GM19397 (cell line): ENCODE data around the gene ZNF524.

Experiments
- ATAC-seq: cut with Tn5 transposase; IDR thresholded peaks from one replicate; pipeline ENCODE4 v1.9.1; 2021; ENCODE audit warnings: mild to moderate bottlenecking, moderate library complexity; ENCODE audit not compliant: unreplicated experiment

ZNF524 gene

GRCh38 chr19:55618426-55618825 lies 18.3 kb downstream of the ZNF524 start:
- ATAC-seq = no peak

GRCh38 chr19:55619286-55619685 lies 19.2 kb downstream of the ZNF524 start:
- no peak for ATAC-seq

- no peak for ATAC-seq
Observed at GRCh38 chr19:55620410-55621204, 20.5 kb downstream of the ZNF524 start.

- ATAC-seq = no peak
Observed at GRCh38 chr19:55621205-55621672, 21.2 kb downstream of the ZNF524 start.

- no peak for ATAC-seq
Observed at GRCh38 chr19:55621673-55622231, 21.7 kb downstream of the ZNF524 start.

GRCh38 chr19:55622242-55622969 lies 22.3 kb downstream of the ZNF524 start:
- ATAC-seq = no peak

- no peak for ATAC-seq
Observed at GRCh38 chr19:55623130-55623529, 23.0 kb downstream of the ZNF524 start.

- no peak for ATAC-seq
Observed at GRCh38 chr19:55623561-55623960, 23.5 kb downstream of the ZNF524 start.

GRCh38 chr19:55624109-55625003 lies 24.3 kb downstream of the ZNF524 start, which contains the start of gene ZNF784:
TSS of gene ZNF784 (minus strand) at chr19:55624566. CDS start at chr19:55624561, 5 bp downstream.
- ATAC-seq = peak; percentile 66

GRCh38 chr19:55625004-55625326 lies 24.9 kb downstream of the ZNF524 start:
- no peak for ATAC-seq

- ATAC-seq = no peak
Observed at GRCh38 chr19:55626350-55626749, 26.3 kb downstream of the ZNF524 start.

- no peak for ATAC-seq
Observed at GRCh38 chr19:55632463-55632834, 32.4 kb downstream of the ZNF524 start.

- no peak for ATAC-seq
Observed at GRCh38 chr19:55633861-55634260, 33.8 kb downstream of the ZNF524 start.

- no peak for ATAC-seq
Observed at GRCh38 chr19:55635334-55635717, 35.2 kb downstream of the ZNF524 start.

- ATAC-seq = no peak
Observed at GRCh38 chr19:55635856-55636440, 35.9 kb downstream of the ZNF524 start.

- no peak for ATAC-seq
Observed at GRCh38 chr19:55636723-55637122, 36.6 kb downstream of the ZNF524 start.

- no peak for ATAC-seq
Observed at GRCh38 chr19:55637534-55637933, 37.4 kb downstream of the ZNF524 start.

- no peak for ATAC-seq
Observed at GRCh38 chr19:55638864-55639359, 38.8 kb downstream of the ZNF524 start.

- no peak for ATAC-seq
Observed at GRCh38 chr19:55640043-55640576, 40.0 kb downstream of the ZNF524 start.
